GM12878 (cell line): ENCODE results near the gene RPL5. TPM values are rescaled to one million over a fixed set of nuclear protein-coding genes. Genes with fewer than 3 reads are reported as not detected.

Experiments
- ATAC-seq: fragments of 200-7000 bp; cut with Tn5 transposase; 3 replicates; pipeline ENCODE4 v1.9.1; 2020; ENCODE audit warnings: mild to moderate bottlenecking, moderate library complexity
- BruUV-seq: library from RNA; stranded (reverse); fragments of 400-500 nt; replicated peaks from 2 replicates; lab custom pipeline; 2021; lab: Mats Ljungman, UMichigan
- CTCF ChIA-PET: fragments of 300-600 bp; sonication (Branson Sonifier 250); formaldehyde crosslinking; extraction: SDS; loops from one replicate; lab custom pipeline; 2021; ENCODE audit warnings: inconsistent platforms; lab: Yijun Ruan, JAX
- POLR2A ChIA-PET: fragments of 350-600 bp; formaldehyde crosslinking; extraction: SDS; loops from one replicate; lab custom pipeline; 2021; ENCODE audit warnings: inconsistent platforms; lab: Charles Lee
- RAD21 ChIA-PET: fragments of 300-600 bp; sonication (Branson Sonifier 250); formaldehyde crosslinking; loops from one replicate; lab custom pipeline; 2023; ENCODE audit warnings: antibody characterized with exemption; ENCODE audit not compliant: unreplicated experiment; lab: Charles Lee
- SMC1A ChIA-PET: fragments of 300-600 bp; sonication (Branson Sonifier 250); formaldehyde crosslinking; loops from one replicate; lab custom pipeline; 2023; ENCODE audit not compliant: unreplicated experiment, uncharacterized antibody; lab: Charles Lee
- DNase-seq: peaks from one replicate; pipeline ENCODE4 v3.0.0-alpha.2; 2011; ENCODE audit warnings: low read depth, low spot score
- FAIRE-seq: peaks from 3 replicates; lab custom pipeline; 2011; peaks lifted over from hg19 to GRCh38; lab: Jason Lieb, UNC
- H2AFZ ChIP-seq: 2 replicates; pipeline ENCODE4 v1.6.0; 2011; ENCODE audit warnings: low read depth, low read length, control low read depth; ENCODE audit not compliant: control insufficient read depth
- H3K27ac ChIP-seq: 2 replicates; pipeline ENCODE4 v1.5.1; 2011; ENCODE audit warnings: control low read depth; ENCODE audit not compliant: control insufficient read depth, insufficient read depth
- H3K27me3 ChIP-seq, 2 experiments: replicated peaks in 1 of 2; 2 replicates each; pipeline versions ENCODE4 v1.6.0 to v1.6.1; 2011; ENCODE audit warnings: low read length in 1 of 2; ENCODE audit not compliant: control insufficient read depth in 2 of 2, insufficient read depth in 2 of 2
- H3K36me3 ChIP-seq, 2 experiments: 2 replicates each; pipeline ENCODE4 v1.5.1; 2011; ENCODE audit warnings: low read length in 1 of 2; ENCODE audit not compliant: control insufficient read depth in 2 of 2, insufficient read depth in 2 of 2
- H3K4me1 ChIP-seq: 2 replicates; pipeline ENCODE4 v1.6.1; 2011; ENCODE audit warnings: mild to moderate bottlenecking, low read length, moderate library complexity, mixed read lengths; ENCODE audit not compliant: control insufficient read depth, insufficient read depth
- H3K4me2 ChIP-seq: 2 replicates; pipeline ENCODE4 v1.6.0; 2011; ENCODE audit warnings: control low read depth; ENCODE audit not compliant: control insufficient read depth, insufficient read depth
- H3K4me3 ChIP-seq: fragments of 200-600 bp; sonication (generic); 2 replicates; pipeline ENCODE4 v1.5.1; 2016
- H3K79me2 ChIP-seq: 2 replicates; pipeline ENCODE4 v1.6.0; 2011; ENCODE audit warnings: low read length; ENCODE audit not compliant: control insufficient read depth, insufficient read depth
- H3K9ac ChIP-seq: 2 replicates; pipeline ENCODE4 v1.8.0; 2011; ENCODE audit warnings: low read length, control low read depth, mixed read lengths; ENCODE audit not compliant: control insufficient read depth, insufficient read depth
- H3K9me3 ChIP-seq: replicated peaks from 3 replicates; pipeline ENCODE4 v1.5.1; 2011; ENCODE audit warnings: mild to moderate bottlenecking, low read length; ENCODE audit not compliant: control insufficient read depth, insufficient read depth
- H4K20me1 ChIP-seq: 2 replicates; pipeline ENCODE4 v1.6.0; 2011; ENCODE audit not compliant: control insufficient read depth, insufficient read depth
- JUND ChIP-seq: IDR thresholded peaks from 2 replicates; pipeline ENCODE4 v1.6.1; 2012; ENCODE audit warnings: low read depth, mild to moderate bottlenecking, low read length, improper control_type of control experiment, moderate library complexity
- MTA3 ChIP-seq: IDR thresholded peaks from 2 replicates; pipeline ENCODE4 v1.6.1; 2012; ENCODE audit warnings: low read length, inconsistent platforms, borderline replicate concordance
- SMAD5 ChIP-seq: IDR thresholded peaks from 2 replicates; pipeline ENCODE4 v1.6.1; 2016; ENCODE audit warnings: antibody characterized with exemption, low read depth
- SREBF1 ChIP-seq: IDR thresholded peaks from 2 replicates; pipeline ENCODE4 v1.6.1; 2012; ENCODE audit warnings: mild to moderate bottlenecking, low read length
- STAT1 ChIP-seq: fragments of 450-650 bp; conservative IDR thresholded peaks from 2 replicates; pipeline ENCODE4 v1.6.1; 2014; ENCODE audit warnings: antibody characterized with exemption, mild to moderate bottlenecking
- TCF12 ChIP-seq: IDR thresholded peaks from 2 replicates; pipeline ENCODE4 v1.6.1; 2011; ENCODE audit warnings: low read depth, mild to moderate bottlenecking, low read length
- WGBS: methylation state at CpG from one replicate; pipeline ENCODE4 v1.1.6; 2016; ENCODE audit warnings: low lambda C conversion rate; ENCODE audit not compliant: insufficient replicate concordance, insufficient coverage; ENCODE audit errors: missing lambda C conversion rate; 5-methylcytosine and 5-hydroxymethylcytosine counted together
- in situ Hi-C: fragments of 300-500 bp; cut with MboI; formaldehyde crosslinking; loops from 9 replicates; pipeline ENCODE4 v1.14.3; 2018; ENCODE audit warnings: mixed read lengths
- intact Hi-C: fragments of 100-400 bp; cut with micrococcal nuclease; formaldehyde crosslinking; loops from one replicate; pipeline ENCODE4 v1.14.2; 2022; ENCODE audit not compliant: unreplicated experiment
- polyA plus RNA-seq, 11 experiments: library from polyadenylated mRNA; depleted of rRNA in 4 of 11; unstranded in 6 of 11; stranded (reverse) in 5 of 11; fragments of >200 nt; fragmentation: Nextera tagmentation in 4 of 11; fragmentation: Illumina TruSeq in 1 of 11; extraction: Ambion mirVana in 4 of 11; extraction: Trizol in 1 of 11; gene quantifications; 1 replicate in 1 of 11; 2 replicates in 10 of 11; pipeline versions ENCODE4 v1.2.1 to v1.2.3, GENCODE V29; 2011 to 2016; ENCODE audit warnings: inconsistent platforms in 2 of 11, missing spikeins in 2 of 11, low read depth in 1 of 11
- total RNA-seq, 4 experiments: library from RNA; depleted of rRNA in 3 of 4; stranded (reverse); fragments of >200 nt in 3 of 4; fragmentation: Illumina TruSeq in 1 of 4; extraction: Trizol in 1 of 4; gene quantifications; 2 replicates each; pipeline versions ENCODE4 v1.2.1 to v1.2.3, GENCODE V29; 2013 to 2021
- TF ChIP-seq, protein P1 (sequence below): fragments of 450-650 bp; IDR thresholded peaks from 2 replicates; pipeline ENCODE4 v1.6.1; 2017; ENCODE audit warnings: mild to moderate bottlenecking, moderate library complexity
- TF ChIP-seq, protein P2 (sequence below): fragments of 450-650 bp; IDR thresholded peaks from 2 replicates; pipeline ENCODE4 v1.6.1; 2017; ENCODE audit warnings: antibody characterized with exemption, mild to moderate bottlenecking, moderate library complexity

The RPL5 gene
- total and polyA plus RNA-seq, 10 of the 15 experiments (the other 5 are each of a cell fraction or from before 2014, with no cell fraction given), result 1,685 to 6,047 (median 2,601) TPM

DNA sequence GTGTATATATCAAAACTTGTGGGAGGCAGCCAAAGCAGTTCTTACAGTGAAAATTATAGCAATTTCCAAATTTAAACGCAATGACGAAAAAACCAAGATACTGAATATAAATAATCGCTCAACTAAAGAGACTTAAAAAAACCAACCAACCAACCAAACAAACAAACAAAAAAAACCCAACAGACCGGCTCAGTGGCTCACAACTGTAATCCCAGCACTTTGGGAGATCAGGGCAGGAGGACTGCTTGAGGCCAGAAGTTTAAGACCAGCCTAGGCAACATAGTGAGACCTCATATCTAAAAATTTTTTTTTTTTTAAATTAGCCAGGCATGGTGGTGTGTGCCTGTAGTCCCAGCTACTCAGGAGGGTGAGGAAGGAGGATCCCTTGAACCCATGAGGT is 23.4 kb downstream of the RPL5 start:
- in situ Hi-C loops, result loop anchor here (5.0 kb wide), 1 partner anchor 137 kb away; no protein-coding TSS in a partner anchor
- Histone ChIP-seq H3K4me2 (no peak overlapping the region), H3K9me3 (no peaks in the 10 kb centered on the region; the same call in 2 of the 3 replicates), H3K4me3 (no peak overlapping the region), H3K9ac (no peak overlapping the region), H3K27ac (no peak overlapping the region), H3K4me1 (peaks cover 9% of the 10 kb centered on the region), H2AFZ (no peak overlapping the region), H3K36me3 (no peaks in the 10 kb centered on the region; a peak in 2 of 4 replicates), H3K79me2 (no peaks in the 10 kb centered on the region), H3K27me3 (no peaks in the 10 kb centered on the region), H4K20me1 (no peaks in the 10 kb centered on the region)
- no TSS peak for BruUV-seq
- ChIA-PET SMC1A (interaction anchor here (0.6 to 7.5 kb wide), 9 partner anchors 104 to 344 kb away, joined by 3 to 179 read pairs (median 4); partner anchors contain the start of gene DIPK1A), RAD21 (interaction anchor here (2.5 to 2.8 kb wide), 2 partner anchors 105 to 139 kb away, joined by 8 read pairs; partner anchors contain the start of gene DIPK1A), CTCF (interaction anchor here (0.9 to 7.7 kb wide), 5 partner anchors 104 to 138 kb away, joined by 3 to 165 read pairs (median 3); partner anchors contain the start of gene DIPK1A), POLR2A (interaction anchor here (0.6 kb wide), 1 partner anchor 1829 kb away, joined by 3 read pairs; no protein-coding TSS in a partner anchor)
- ATAC-seq (no peak), FAIRE-seq (no peak), DNase-seq (no peak)
- 76% methylated on average over 4 of the region's 4 CpGs for WGBS
- intact Hi-C loops, result no loop called here
- TF ChIP-seq SREBF1, result no peak

DNA sequence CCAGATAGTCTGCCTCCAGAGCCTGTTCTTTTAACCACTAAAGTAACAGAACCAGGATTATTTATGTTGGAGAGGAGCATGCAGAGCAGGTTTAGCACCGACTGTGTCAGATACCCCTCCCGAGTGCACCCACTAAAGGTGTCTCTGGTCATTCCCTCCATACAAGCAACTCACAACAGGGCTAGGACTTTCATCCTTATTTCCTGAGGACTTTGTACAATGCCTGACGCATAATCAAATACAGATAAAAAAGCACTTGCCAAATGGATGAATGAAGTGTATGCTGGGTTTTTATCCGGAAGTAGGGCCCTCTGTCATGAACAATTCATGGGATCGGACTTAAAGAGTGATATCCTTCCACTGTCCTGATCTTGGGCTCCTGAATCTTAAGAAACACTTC is 26.0 kb downstream of the RPL5 start:
- WGBS, result 95% methylated on average over 5 of the region's 5 CpGs
- in situ Hi-C loops (loop anchor here (5.0 kb wide), 1 partner anchor 134 kb away; no protein-coding TSS in a partner anchor), intact Hi-C loops (loop anchor here (2.0 kb wide), 2 partner anchors 111 to 205 kb away; no protein-coding TSS in a partner anchor)
- no peak overlapping the region for H2AFZ ChIP-seq
- ChIA-PET SMC1A (interaction anchor here (0.7 to 7.5 kb wide), 23 partner anchors 8 to 205 kb away, joined by 3 to 179 read pairs (median 7); partner anchors contain the start of gene DIPK1A), CTCF (interaction anchor here (0.7 to 7.7 kb wide), 37 partner anchors 9 to 548 kb away, joined by 3 to 169 read pairs (median 6); partner anchors contain the start of genes DIPK1A and RPL5), RAD21 (interaction anchor here (0.7 to 7.9 kb wide), 10 partner anchors 20 to 204 kb away, joined by 3 to 106 read pairs (median 6); partner anchors contain the start of gene DIPK1A), POLR2A (interaction anchor here (0.5 to 2.2 kb wide), 5 partner anchors 100 to 136 kb away, joined by 3 to 8 read pairs (median 6); no protein-coding TSS in a partner anchor)
- FAIRE-seq, result no peak
- DNase-seq, result no peak
- no peaks in the 10 kb centered on the region for H3K27me3 ChIP-seq
- H3K9ac ChIP-seq, result no peak overlapping the region
- no peak for ATAC-seq
- H3K9me3 ChIP-seq, result no peaks in the 10 kb centered on the region; the same call in 2 of the 3 replicates
- H3K4me1 ChIP-seq, result peaks cover 9% of the 10 kb centered on the region
- no peaks in the 10 kb centered on the region for H3K79me2 ChIP-seq
- no peaks in the 10 kb centered on the region; a peak in 1 of 4 replicates for H3K36me3 ChIP-seq
- no peak overlapping the region for H3K27ac ChIP-seq
- no peak overlapping the region for H3K4me3 ChIP-seq
- H4K20me1 ChIP-seq, result no peaks in the 10 kb centered on the region
- H3K4me2 ChIP-seq, result no peak overlapping the region
- no TSS peak for BruUV-seq
- TF ChIP-seq MTA3 (no peak), TCF12 (no peak), STAT1 (no peak), SMAD5 (no peak), JUND (no peak)
- TF ChIP-seq, protein P1, sequence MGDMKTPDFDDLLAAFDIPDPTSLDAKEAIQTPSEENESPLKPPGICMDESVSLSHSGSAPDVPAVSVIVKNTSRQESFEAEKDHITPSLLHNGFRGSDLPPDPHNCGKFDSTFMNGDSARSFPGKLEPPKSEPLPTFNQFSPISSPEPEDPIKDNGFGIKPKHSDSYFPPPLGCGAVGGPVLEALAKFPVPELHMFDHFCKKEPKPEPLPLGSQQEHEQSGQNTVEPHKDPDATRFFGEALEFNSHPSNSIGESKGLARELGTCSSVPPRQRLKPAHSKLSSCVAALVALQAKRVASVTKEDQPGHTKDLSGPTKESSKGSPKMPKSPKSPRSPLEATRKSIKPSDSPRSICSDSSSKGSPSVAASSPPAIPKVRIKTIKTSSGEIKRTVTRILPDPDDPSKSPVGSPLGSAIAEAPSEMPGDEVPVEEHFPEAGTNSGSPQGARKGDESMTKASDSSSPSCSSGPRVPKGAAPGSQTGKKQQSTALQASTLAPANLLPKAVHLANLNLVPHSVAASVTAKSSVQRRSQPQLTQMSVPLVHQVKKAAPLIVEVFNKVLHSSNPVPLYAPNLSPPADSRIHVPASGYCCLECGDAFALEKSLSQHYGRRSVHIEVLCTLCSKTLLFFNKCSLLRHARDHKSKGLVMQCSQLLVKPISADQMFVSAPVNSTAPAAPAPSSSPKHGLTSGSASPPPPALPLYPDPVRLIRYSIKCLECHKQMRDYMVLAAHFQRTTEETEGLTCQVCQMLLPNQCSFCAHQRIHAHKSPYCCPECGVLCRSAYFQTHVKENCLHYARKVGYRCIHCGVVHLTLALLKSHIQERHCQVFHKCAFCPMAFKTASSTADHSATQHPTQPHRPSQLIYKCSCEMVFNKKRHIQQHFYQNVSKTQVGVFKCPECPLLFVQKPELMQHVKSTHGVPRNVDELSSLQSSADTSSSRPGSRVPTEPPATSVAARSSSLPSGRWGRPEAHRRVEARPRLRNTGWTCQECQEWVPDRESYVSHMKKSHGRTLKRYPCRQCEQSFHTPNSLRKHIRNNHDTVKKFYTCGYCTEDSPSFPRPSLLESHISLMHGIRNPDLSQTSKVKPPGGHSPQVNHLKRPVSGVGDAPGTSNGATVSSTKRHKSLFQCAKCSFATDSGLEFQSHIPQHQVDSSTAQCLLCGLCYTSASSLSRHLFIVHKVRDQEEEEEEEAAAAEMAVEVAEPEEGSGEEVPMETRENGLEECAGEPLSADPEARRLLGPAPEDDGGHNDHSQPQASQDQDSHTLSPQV, result no peak
- TF ChIP-seq, protein P2, sequence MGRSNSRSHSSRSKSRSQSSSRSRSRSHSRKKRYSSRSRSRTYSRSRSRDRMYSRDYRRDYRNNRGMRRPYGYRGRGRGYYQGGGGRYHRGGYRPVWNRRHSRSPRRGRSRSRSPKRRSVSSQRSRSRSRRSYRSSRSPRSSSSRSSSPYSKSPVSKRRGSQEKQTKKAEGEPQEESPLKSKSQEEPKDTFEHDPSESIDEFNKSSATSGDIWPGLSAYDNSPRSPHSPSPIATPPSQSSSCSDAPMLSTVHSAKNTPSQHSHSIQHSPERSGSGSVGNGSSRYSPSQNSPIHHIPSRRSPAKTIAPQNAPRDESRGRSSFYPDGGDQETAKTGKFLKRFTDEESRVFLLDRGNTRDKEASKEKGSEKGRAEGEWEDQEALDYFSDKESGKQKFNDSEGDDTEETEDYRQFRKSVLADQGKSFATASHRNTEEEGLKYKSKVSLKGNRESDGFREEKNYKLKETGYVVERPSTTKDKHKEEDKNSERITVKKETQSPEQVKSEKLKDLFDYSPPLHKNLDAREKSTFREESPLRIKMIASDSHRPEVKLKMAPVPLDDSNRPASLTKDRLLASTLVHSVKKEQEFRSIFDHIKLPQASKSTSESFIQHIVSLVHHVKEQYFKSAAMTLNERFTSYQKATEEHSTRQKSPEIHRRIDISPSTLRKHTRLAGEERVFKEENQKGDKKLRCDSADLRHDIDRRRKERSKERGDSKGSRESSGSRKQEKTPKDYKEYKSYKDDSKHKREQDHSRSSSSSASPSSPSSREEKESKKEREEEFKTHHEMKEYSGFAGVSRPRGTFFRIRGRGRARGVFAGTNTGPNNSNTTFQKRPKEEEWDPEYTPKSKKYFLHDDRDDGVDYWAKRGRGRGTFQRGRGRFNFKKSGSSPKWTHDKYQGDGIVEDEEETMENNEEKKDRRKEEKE, result no peak
